ENCODE results near the gene SDC3.

DNA sequence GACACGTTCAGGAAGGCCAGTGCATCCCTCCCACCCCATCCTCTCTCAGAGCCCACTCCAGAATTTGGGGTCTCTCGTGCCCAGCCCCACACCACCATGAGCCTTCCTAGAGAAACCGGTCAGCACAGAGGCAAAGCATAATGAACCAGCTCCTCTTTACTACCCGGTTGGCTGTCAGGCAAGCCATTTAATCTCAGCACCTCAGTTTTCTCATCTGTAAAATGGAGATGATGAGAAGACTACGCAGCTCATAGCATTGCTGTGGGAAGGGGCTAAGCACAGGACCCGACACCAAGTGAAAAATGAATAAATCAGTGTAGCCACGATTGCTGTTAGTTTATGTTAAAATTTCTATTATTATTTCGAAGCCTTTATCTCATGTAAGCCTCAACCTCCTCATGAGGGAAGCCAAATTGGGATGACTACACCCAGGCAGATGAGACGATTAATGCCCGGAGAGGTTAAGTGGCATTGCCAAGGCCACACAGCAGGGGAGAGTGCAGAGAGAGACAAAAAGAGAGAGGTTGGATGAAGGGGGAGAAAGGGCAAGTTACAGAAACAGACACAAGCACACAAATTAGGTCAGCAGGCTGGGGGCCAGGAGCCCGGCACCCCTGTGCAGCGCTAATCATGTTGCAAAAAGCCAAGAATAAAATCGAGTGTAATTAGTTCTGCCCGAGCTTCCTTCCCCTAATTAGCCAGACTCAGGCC, 25.7 kb downstream of the SDC3 start:
- TF ChIP-seq, protein P1, sequence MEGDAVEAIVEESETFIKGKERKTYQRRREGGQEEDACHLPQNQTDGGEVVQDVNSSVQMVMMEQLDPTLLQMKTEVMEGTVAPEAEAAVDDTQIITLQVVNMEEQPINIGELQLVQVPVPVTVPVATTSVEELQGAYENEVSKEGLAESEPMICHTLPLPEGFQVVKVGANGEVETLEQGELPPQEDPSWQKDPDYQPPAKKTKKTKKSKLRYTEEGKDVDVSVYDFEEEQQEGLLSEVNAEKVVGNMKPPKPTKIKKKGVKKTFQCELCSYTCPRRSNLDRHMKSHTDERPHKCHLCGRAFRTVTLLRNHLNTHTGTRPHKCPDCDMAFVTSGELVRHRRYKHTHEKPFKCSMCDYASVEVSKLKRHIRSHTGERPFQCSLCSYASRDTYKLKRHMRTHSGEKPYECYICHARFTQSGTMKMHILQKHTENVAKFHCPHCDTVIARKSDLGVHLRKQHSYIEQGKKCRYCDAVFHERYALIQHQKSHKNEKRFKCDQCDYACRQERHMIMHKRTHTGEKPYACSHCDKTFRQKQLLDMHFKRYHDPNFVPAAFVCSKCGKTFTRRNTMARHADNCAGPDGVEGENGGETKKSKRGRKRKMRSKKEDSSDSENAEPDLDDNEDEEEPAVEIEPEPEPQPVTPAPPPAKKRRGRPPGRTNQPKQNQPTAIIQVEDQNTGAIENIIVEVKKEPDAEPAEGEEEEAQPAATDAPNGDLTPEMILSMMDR (IDR thresholded peaks at IDR 0.05) = no peak
- no peak for TF ChIP-seq POLR2A (IDR thresholded peaks at IDR 0.05)

Measured in heart left ventricle (tissue), 13 donors.